Astrocyte (in vitro differentiated cells and primary cell): ENCODE measurements around the gene BSG. TPM values are rescaled to one million over a fixed set of nuclear protein-coding genes. Genes with fewer than 3 reads are reported as not detected.

Experiments used
- DNase-seq: peaks from one replicate; pipeline ENCODE4 v3.0.0-alpha.2; 2010; ENCODE audit warnings: low read depth
- FAIRE-seq: peaks from 2 replicates; lab custom pipeline; 2011; peaks lifted over from hg19 to GRCh38; lab: Jason Lieb, UNC
- H2AFZ ChIP-seq: 2 replicates; pipeline ENCODE4 v1.6.0; 2012; ENCODE audit warnings: low read depth, low read length, inconsistent platforms
- H3K27ac ChIP-seq: 2 replicates; pipeline ENCODE4 v1.5.1; 2011; ENCODE audit warnings: low read depth, low read length, inconsistent platforms
- H3K27me3 ChIP-seq: 2 replicates; pipeline ENCODE4 v1.6.0; 2011; ENCODE audit warnings: low read length, inconsistent platforms; ENCODE audit not compliant: insufficient read depth
- H3K36me3 ChIP-seq: 2 replicates; pipeline ENCODE4 v1.5.1; 2011; ENCODE audit warnings: low read length, inconsistent platforms; ENCODE audit not compliant: insufficient read depth
- H3K4me1 ChIP-seq: 2 replicates; pipeline ENCODE4 v1.5.1; 2011; ENCODE audit warnings: low read length, inconsistent platforms; ENCODE audit not compliant: insufficient read depth
- H3K4me2 ChIP-seq: 2 replicates; pipeline ENCODE4 v1.6.0; 2012; ENCODE audit warnings: low read length, inconsistent platforms
- H3K4me3 ChIP-seq: 2 replicates; pipeline ENCODE4 v1.5.1; 2011; ENCODE audit warnings: low read depth, mild to moderate bottlenecking, low read length, inconsistent platforms; ENCODE audit not compliant: insufficient read depth
- H3K79me2 ChIP-seq: 2 replicates; pipeline ENCODE4 v1.6.0; 2012; ENCODE audit warnings: mild to moderate bottlenecking, low read length, inconsistent platforms; ENCODE audit not compliant: insufficient read depth
- H3K9ac ChIP-seq: 2 replicates; pipeline ENCODE4 v1.6.0; 2012; ENCODE audit warnings: mild to moderate bottlenecking, low read length, inconsistent platforms
- H3K9me3 ChIP-seq: 2 replicates; pipeline ENCODE4 v1.5.1; 2012; ENCODE audit warnings: low read depth, mild to moderate bottlenecking, low read length, inconsistent platforms; ENCODE audit not compliant: insufficient read depth
- H4K20me1 ChIP-seq: 2 replicates; pipeline ENCODE4 v1.6.0; 2012; ENCODE audit warnings: low read length, inconsistent platforms; ENCODE audit not compliant: insufficient read depth
- H3K27ac Mint-ChIP-seq: one replicate; pipeline ENCODE4 v1.8.0; 2021; ENCODE audit warnings: mild to moderate bottlenecking, mixed read lengths; ENCODE audit not compliant: unreplicated experiment
- H3K27me3 Mint-ChIP-seq: one replicate; pipeline ENCODE4 v1.8.0; 2021; ENCODE audit warnings: low read depth, mixed read lengths; ENCODE audit not compliant: unreplicated experiment
- H3K36me3 Mint-ChIP-seq: one replicate; pipeline ENCODE4 v1.8.0; 2021; ENCODE audit warnings: low read depth, mixed read lengths; ENCODE audit not compliant: unreplicated experiment
- H3K4me1 Mint-ChIP-seq: one replicate; pipeline ENCODE4 v1.8.0; 2021; ENCODE audit warnings: low read depth, mixed read lengths; ENCODE audit not compliant: unreplicated experiment
- H3K4me3 Mint-ChIP-seq: one replicate; pipeline ENCODE4 v1.8.0; 2021; ENCODE audit warnings: mild to moderate bottlenecking, moderate library complexity, mixed read lengths; ENCODE audit not compliant: unreplicated experiment
- H3K9me3 Mint-ChIP-seq: one replicate; pipeline ENCODE4 v1.8.0; 2021; ENCODE audit warnings: mild to moderate bottlenecking, mixed read lengths; ENCODE audit not compliant: unreplicated experiment
- EZH2 ChIP-seq: IDR thresholded peaks from 2 replicates; pipeline ENCODE4 v1.6.1; 2012; ENCODE audit warnings: mild to moderate bottlenecking, low read length, inconsistent platforms; ENCODE audit not compliant: insufficient read depth
- total RNA-seq: library from RNA; stranded (reverse); gene quantifications from 2 replicates; pipeline ENCODE4 v1.2.1, GENCODE V29; 2021
- TF ChIP-seq, protein P1 (sequence below): IDR thresholded peaks from 2 replicates; pipeline ENCODE4 v1.5.1; 2011; ENCODE audit warnings: low read depth, mild to moderate bottlenecking, inconsistent platforms, low read length, moderate library complexity; ENCODE audit not compliant: insufficient read depth

The BSG gene
- total RNA-seq, 1 donor from 2014 or later: 807 TPM

DNA sequence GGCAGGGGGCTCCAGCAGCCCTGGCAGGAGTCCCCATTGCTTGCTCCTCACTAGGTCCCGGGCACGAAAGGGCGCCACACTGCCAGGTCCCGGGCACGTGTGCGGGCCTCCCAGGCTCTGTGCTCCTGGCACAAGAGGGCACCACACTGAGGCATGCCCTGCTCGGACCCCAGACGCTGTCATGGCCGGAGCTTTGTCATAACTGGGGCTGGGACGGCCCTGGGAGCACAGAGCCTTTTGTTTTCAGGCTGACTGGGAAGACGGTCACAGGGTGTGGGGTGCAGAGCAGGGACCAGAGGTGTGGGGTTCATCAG is 7.4 kb downstream of the BSG start:
- Histone ChIP-seq H3K27me3 (no peaks in the 10 kb centered on the region), H3K4me3 (no peak overlapping the region), H3K4me2 (no peak overlapping the region), H2AFZ (no peak overlapping the region), H3K4me1 (peaks cover 32% of the 10 kb centered on the region), H3K9ac (no peak overlapping the region), H3K36me3 (peaks cover 5% of the 10 kb centered on the region), H3K79me2 (peaks cover 66% of the 10 kb centered on the region), H3K9me3 (no peaks in the 10 kb centered on the region), H4K20me1 (peaks cover 91% of the 10 kb centered on the region), H3K27ac (no peak overlapping the region)
- Mint-ChIP-seq H3K27ac (no peak overlapping the region), H3K27me3 (no peaks in the 10 kb centered on the region), H3K36me3 (peaks cover 8% of the 10 kb centered on the region), H3K4me3 (no peak overlapping the region), H3K9me3 (no peaks in the 10 kb centered on the region), H3K4me1 (peaks cover 28% of the 10 kb centered on the region)
- DNase-seq: no peak
- TF ChIP-seq, protein P1, sequence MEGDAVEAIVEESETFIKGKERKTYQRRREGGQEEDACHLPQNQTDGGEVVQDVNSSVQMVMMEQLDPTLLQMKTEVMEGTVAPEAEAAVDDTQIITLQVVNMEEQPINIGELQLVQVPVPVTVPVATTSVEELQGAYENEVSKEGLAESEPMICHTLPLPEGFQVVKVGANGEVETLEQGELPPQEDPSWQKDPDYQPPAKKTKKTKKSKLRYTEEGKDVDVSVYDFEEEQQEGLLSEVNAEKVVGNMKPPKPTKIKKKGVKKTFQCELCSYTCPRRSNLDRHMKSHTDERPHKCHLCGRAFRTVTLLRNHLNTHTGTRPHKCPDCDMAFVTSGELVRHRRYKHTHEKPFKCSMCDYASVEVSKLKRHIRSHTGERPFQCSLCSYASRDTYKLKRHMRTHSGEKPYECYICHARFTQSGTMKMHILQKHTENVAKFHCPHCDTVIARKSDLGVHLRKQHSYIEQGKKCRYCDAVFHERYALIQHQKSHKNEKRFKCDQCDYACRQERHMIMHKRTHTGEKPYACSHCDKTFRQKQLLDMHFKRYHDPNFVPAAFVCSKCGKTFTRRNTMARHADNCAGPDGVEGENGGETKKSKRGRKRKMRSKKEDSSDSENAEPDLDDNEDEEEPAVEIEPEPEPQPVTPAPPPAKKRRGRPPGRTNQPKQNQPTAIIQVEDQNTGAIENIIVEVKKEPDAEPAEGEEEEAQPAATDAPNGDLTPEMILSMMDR: no peak
- no peak for TF ChIP-seq EZH2
- no peak for FAIRE-seq

DNA sequence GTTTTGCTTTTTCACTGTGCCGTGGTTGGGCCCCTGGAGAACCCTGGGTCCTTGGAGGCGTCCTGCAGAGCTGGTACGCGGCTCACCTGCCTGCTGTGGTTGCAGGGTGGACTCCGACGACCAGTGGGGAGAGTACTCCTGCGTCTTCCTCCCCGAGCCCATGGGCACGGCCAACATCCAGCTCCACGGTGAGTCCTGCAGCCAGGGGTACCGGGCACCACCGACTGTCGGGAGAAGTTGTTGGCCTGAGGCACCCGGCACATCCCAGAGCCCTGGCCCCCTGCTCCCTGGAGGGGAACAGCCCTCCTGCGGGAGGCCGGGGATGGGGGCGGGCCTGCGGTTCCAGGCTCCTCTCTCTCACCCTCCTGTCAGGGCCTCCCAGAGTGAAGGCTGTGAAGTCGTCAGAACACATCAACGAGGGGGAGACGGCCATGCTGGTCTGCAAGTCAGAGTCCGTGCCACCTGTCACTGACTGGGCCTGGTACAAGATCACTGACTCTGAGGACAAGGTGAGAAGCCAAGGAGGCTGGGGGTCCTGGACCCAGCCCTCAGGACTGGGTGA is 8.0 kb downstream of the BSG start:
- H3K27ac ChIP-seq: no peak overlapping the region
- H3K27me3 ChIP-seq: no peaks in the 10 kb centered on the region
- H3K36me3 Mint-ChIP-seq: peaks cover 8% of the 10 kb centered on the region
- H3K4me3 Mint-ChIP-seq: no peak overlapping the region
- H4K20me1 ChIP-seq: peaks cover 88% of the 10 kb centered on the region
- H3K9me3 ChIP-seq: no peaks in the 10 kb centered on the region
- H3K4me1 Mint-ChIP-seq: peaks cover 24% of the 10 kb centered on the region
- no peak overlapping the region for H2AFZ ChIP-seq
- H3K9ac ChIP-seq: no peak overlapping the region
- no peak for FAIRE-seq
- no peak for DNase-seq
- peaks cover 61% of the 10 kb centered on the region for H3K79me2 ChIP-seq
- no peaks in the 10 kb centered on the region for H3K9me3 Mint-ChIP-seq
- TF ChIP-seq, protein P1: no peak
- TF ChIP-seq EZH2: no peak
- no peak overlapping the region for H3K4me2 ChIP-seq
- H3K27ac Mint-ChIP-seq: no peak overlapping the region
- peaks cover 5% of the 10 kb centered on the region for H3K36me3 ChIP-seq
- no peak overlapping the region for H3K4me3 ChIP-seq
- no peaks in the 10 kb centered on the region for H3K27me3 Mint-ChIP-seq
- peaks cover 26% of the 10 kb centered on the region for H3K4me1 ChIP-seq

DNA sequence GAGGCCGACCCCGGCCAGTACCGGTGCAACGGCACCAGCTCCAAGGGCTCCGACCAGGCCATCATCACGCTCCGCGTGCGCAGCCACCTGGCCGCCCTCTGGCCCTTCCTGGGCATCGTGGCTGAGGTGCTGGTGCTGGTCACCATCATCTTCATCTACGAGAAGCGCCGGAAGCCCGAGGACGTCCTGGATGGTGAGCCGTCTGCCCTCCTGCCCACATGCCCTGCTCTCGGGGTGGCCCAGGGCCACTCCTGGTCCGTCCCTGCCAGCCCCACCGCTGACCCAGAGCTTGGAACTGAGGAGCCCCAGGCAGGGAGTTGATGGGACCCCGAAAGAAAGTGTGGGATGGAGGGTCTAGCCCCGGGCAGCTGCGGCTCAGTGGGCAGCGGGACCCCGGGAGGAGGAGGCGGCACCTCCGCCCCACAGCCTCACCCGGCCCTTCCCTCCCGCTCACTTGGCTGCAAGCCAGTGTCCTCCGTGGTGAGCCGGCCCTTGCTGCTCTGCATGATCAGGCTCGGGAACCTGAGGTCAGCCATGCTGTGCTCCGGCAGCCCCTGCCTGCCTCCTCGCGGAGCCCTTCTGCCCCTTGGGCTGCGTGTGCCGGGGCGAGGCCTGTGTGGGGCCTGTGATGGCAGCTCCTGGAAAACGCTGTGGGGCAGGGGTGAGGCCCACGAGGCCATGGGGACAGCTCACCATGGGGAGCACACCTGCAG is 9.2 kb downstream of the BSG start:
- Histone ChIP-seq H3K4me1 (peaks cover 23% of the 10 kb centered on the region), H3K27me3 (no peaks in the 10 kb centered on the region), H3K36me3 (peaks cover 5% of the 10 kb centered on the region), H3K79me2 (peaks cover 50% of the 10 kb centered on the region), H3K9me3 (no peaks in the 10 kb centered on the region), H4K20me1 (peaks cover 88% of the 10 kb centered on the region), H3K9ac (no peak overlapping the region), H3K4me2 (no peak overlapping the region), H2AFZ (no peak overlapping the region), H3K27ac (no peak overlapping the region), H3K4me3 (no peak overlapping the region)
- no peak overlapping the region for H3K4me3 Mint-ChIP-seq
- peaks cover 8% of the 10 kb centered on the region for H3K36me3 Mint-ChIP-seq
- FAIRE-seq (no peak), DNase-seq (no peak)
- H3K27me3 Mint-ChIP-seq: no peaks in the 10 kb centered on the region
- TF ChIP-seq EZH2: no peak
- TF ChIP-seq, protein P1: no peak
- H3K9me3 Mint-ChIP-seq: no peaks in the 10 kb centered on the region
- H3K4me1 Mint-ChIP-seq: peaks cover 22% of the 10 kb centered on the region
- no peak overlapping the region for H3K27ac Mint-ChIP-seq
